LNCAP (cell line): ENCODE data around the gene MATN4.

Experiments used
- CTCF ChIP-seq: fragments of 450-650 bp; IDR thresholded peaks from 2 replicates; pipeline ENCODE4 v1.5.1; 2017; ENCODE audit warnings: mild to moderate bottlenecking

The MATN4 gene

GRCh38 chr20:45307076-45307640 lies 941 bp downstream of the MATN4 start:
- TF ChIP-seq CTCF, result no peak

GRCh38 chr20:45306431-45306982 lies 1.6 kb downstream of the MATN4 start, which contains the start of gene RBPJL:
Gene RBPJL (plus strand): TSS chr20:45306840. CDS start chr20:45306923, 83 bp downstream.
- TF ChIP-seq CTCF, result peak; percentile 89

GRCh38 chr20:45305262-45305661 lies 2.8 kb downstream of the MATN4 start:
- no peak for TF ChIP-seq CTCF

GRCh38 chr20:45304464-45304999 lies 3.6 kb downstream of the MATN4 start:
- TF ChIP-seq CTCF, result no peak

- TF ChIP-seq CTCF, result no peak
These were observed 4.3 kb downstream of the MATN4 start for GRCh38 chr20:45303586-45304463.

- no peak for TF ChIP-seq CTCF
These were observed 6.3 kb downstream of the MATN4 start for GRCh38 chr20:45301824-45302271.

- TF ChIP-seq CTCF, result no peak; the same call in 1 of the 2 replicates
These were observed 7.1 kb downstream of the MATN4 start for GRCh38 chr20:45300961-45301360.
